ENCODE data around the gene MLX.
A peak's percentile ranks its signal among the peaks of the same experiment; 100 is the strongest.
"Not testable (repeated sequence)": the region's sequence is repeated elsewhere in the genome, so short reads cannot be mapped to it uniquely, and the experiment has no call there.

Gene MLX

GRCh38 chr17:42590886-42591285, 24.0 kb downstream of the MLX start:
- Histone ChIP-seq H3K27me3 (no peaks in the 10 kb centered on the region), H3K4me2 (no peak overlapping the region), H3K36me3 (peaks cover 67 to 92% (median 83%) of the 10 kb centered on the region in 11 experiments), H3K9ac (no peak overlapping the region), H3K4me3 (no peak overlapping the region), H3K4me1 (peaks cover 0 to 12% (median 0%) of the 10 kb centered on the region in 10 experiments; a peak in 6 of 20 replicates), H4K20me1 (peaks cover 0 to 79% (median 33%) of the 10 kb centered on the region in 11 experiments; a peak in 15 of 22 replicates), H3K9me3 (replicated peaks in 1 of 11) (no peaks in the 10 kb centered on the region), H3K27ac (no peak overlapping the region)
- no peak for TF ChIP-seq Cebpa-rat (IDR thresholded peaks at IDR 0.05)

GRCh38 chr17:42591411-42591810, 24.5 kb downstream of the MLX start:
- peaks cover 0 to 7% (median 0%) of the 10 kb centered on the region in 10 experiments; a peak in 3 of 20 replicates for H3K4me1 ChIP-seq
- peaks cover 0 to 80% (median 37%) of the 10 kb centered on the region in 11 experiments; a peak in 15 of 22 replicates for H4K20me1 ChIP-seq
- no peak overlapping the region for H3K4me3 ChIP-seq
- H3K9ac ChIP-seq: no peak overlapping the region
- H3K36me3 ChIP-seq: peaks cover 64 to 92% (median 83%) of the 10 kb centered on the region in 11 experiments
- H3K27ac ChIP-seq: no peak overlapping the region
- H3K4me2 ChIP-seq: no peak overlapping the region
- no peaks in the 10 kb centered on the region for H3K9me3 ChIP-seq (replicated peaks in 1 of 11)
- TF ChIP-seq Cebpa-rat (IDR thresholded peaks at IDR 0.05): no peak
- H3K27me3 ChIP-seq: no peaks in the 10 kb centered on the region

GRCh38 chr17:42596386-42596785, 29.5 kb downstream of the MLX start:
- Histone ChIP-seq H3K9me3 (replicated peaks in 1 of 11) (no peaks in the 10 kb centered on the region), H3K4me2 (no peak overlapping the region), H3K27me3 (no peaks in the 10 kb centered on the region), H3K4me3 (no peak overlapping the region), H3K9ac (no peak overlapping the region), H3K4me1 (peaks cover 5 to 22% (median 15%) of the 10 kb centered on the region in 10 experiments; a peak in 18 of 20 replicates), H4K20me1 (peaks cover 7 to 99% (median 48%) of the 10 kb centered on the region in 11 experiments; a peak in 17 of 22 replicates), H3K36me3 (peaks cover 19 to 75% (median 44%) of the 10 kb centered on the region in 11 experiments), H3K27ac (no peak overlapping the region)
- no peak for TF ChIP-seq Cebpa-rat (IDR thresholded peaks at IDR 0.05)

- no peak overlapping the region for H3K4me3 ChIP-seq
- H3K4me1 ChIP-seq: peaks cover 5 to 28% (median 20%) of the 10 kb centered on the region in 10 experiments; a peak in 18 of 20 replicates
- H3K9ac ChIP-seq: peak overlapping the region in 10 of 11 experiments; percentile 2 to 54 (median 28); a peak in 14 of 22 replicates
- H4K20me1 ChIP-seq: peaks cover 7 to 99% (median 48%) of the 10 kb centered on the region in 11 experiments; a peak in 17 of 22 replicates
- no peaks in the 10 kb centered on the region for H3K27me3 ChIP-seq
- peaks cover 10 to 78% (median 36%) of the 10 kb centered on the region in 11 experiments; a peak in 18 of 22 replicates for H3K36me3 ChIP-seq
- H3K9me3 ChIP-seq (replicated peaks in 1 of 11): no peaks in the 10 kb centered on the region
- H3K27ac ChIP-seq: peak overlapping the region in 7 of 11 experiments; percentile 21 to 50 (median 28); a peak in 8 of 22 replicates
- H3K4me2 ChIP-seq: peak overlapping the region in 10 of 11 experiments; percentile 2 to 84 (median 61); a peak in 18 of 22 replicates
- no peak for TF ChIP-seq Cebpa-rat (IDR thresholded peaks at IDR 0.05)
Observed at GRCh38 chr17:42598905-42599304, 32.0 kb downstream of the MLX start.

GRCh38 chr17:42603318-42603717, 36.4 kb downstream of the MLX start:
- Histone ChIP-seq H3K36me3 (peaks cover 4 to 51% (median 21%) of the 10 kb centered on the region in 11 experiments; a peak in 16 of 22 replicates), H3K27me3 (no peaks in the 10 kb centered on the region), H3K4me3 (no peak overlapping the region), H3K4me2 (peak overlapping the region in 3 of 11 experiments; percentile 2 to 31 (median 15); a peak in 3 of 22 replicates), H4K20me1 (peaks cover 43 to 100% (median 76%) of the 10 kb centered on the region in 11 experiments; a peak in 18 of 22 replicates), H3K9me3 (replicated peaks in 1 of 11) (no peaks in the 10 kb centered on the region), H3K9ac (0 out of 22 replicates have a peak overlapping the region, but pooled peaks of 1 of the 11 experiments have one; percentile 7), H3K27ac (no peak overlapping the region), H3K4me1 (peaks cover 40 to 57% (median 50%) of the 10 kb centered on the region in 10 experiments)
- TF ChIP-seq Cebpa-rat (IDR thresholded peaks at IDR 0.05): no peak

GRCh38 chr17:42607769-42608168, 40.9 kb downstream of the MLX start:
- H3K4me2 ChIP-seq: peak overlapping the region; percentile 78 to 94 (median 88)
- peak overlapping the region; percentile 84 to 95 (median 90); a peak in 21 of 22 replicates for H3K9ac ChIP-seq
- TF ChIP-seq Cebpa-rat (IDR thresholded peaks at IDR 0.05): no peak
- H3K27ac ChIP-seq: peak overlapping the region in 5 of 11 experiments; percentile 80 to 90 (median 87); a peak in 5 of 22 replicates
- no peaks in the 10 kb centered on the region for H3K9me3 ChIP-seq (replicated peaks in 1 of 11)
- H3K4me1 ChIP-seq: peaks cover 30 to 53% (median 47%) of the 10 kb centered on the region in 10 experiments
- H4K20me1 ChIP-seq: peaks cover 28 to 58% (median 49%) of the 10 kb centered on the region in 11 experiments; a peak in 18 of 22 replicates
- H3K4me3 ChIP-seq: peak overlapping the region; percentile 79 to 96 (median 86)
- H3K27me3 ChIP-seq: no peaks in the 10 kb centered on the region
- H3K36me3 ChIP-seq: peaks cover 9 to 36% (median 22%) of the 10 kb centered on the region in 11 experiments

GRCh38 chr17:42608305-42609181, 41.6 kb downstream of the MLX start:
- Histone ChIP-seq H3K4me3 (peak overlapping the region; percentile 79 to 96 (median 86)), H4K20me1 (peaks cover 27 to 50% (median 43%) of the 10 kb centered on the region in 11 experiments; a peak in 18 of 22 replicates), H3K9me3 (replicated peaks in 1 of 11) (no peaks in the 10 kb centered on the region), H3K36me3 (peaks cover 16 to 43% (median 28%) of the 10 kb centered on the region in 11 experiments), H3K4me2 (peak overlapping the region; percentile 78 to 94 (median 88)), H3K27me3 (no peaks in the 10 kb centered on the region), H3K4me1 (peaks cover 30 to 49% (median 41%) of the 10 kb centered on the region in 10 experiments), H3K27ac (peak overlapping the region; percentile 80 to 94 (median 87)), H3K9ac (peak overlapping the region; percentile 84 to 95 (median 90))
- TF ChIP-seq Cebpa-rat (IDR thresholded peaks at IDR 0.05): no peak

- Histone ChIP-seq H3K27me3 (no peaks in the 10 kb centered on the region), H3K9me3 (replicated peaks in 1 of 11) (no peaks in the 10 kb centered on the region)
- TF ChIP-seq Cebpa-rat (IDR thresholded peaks at IDR 0.05): no peak
Observed at GRCh38 chr17:42609182-42609813, 42.4 kb downstream of the MLX start, which contains the start of the genes RETREG3 and TUBG1. Gene RETREG3 (minus strand): TSS chr17:42609374. CDS start chr17:42609324, 50 bp downstream. Gene TUBG1 (plus strand): TSS chr17:42609683. CDS start chr17:42609738, 55 bp downstream.

GRCh38 chr17:42609814-42610801, 43.2 kb downstream of the MLX start:
- Histone ChIP-seq H4K20me1 (peaks cover 18 to 38% (median 32%) of the 10 kb centered on the region in 11 experiments; a peak in 16 of 22 replicates), H3K4me2 (peak overlapping the region; percentile 87 to 96 (median 92)), H3K4me3 (peak overlapping the region; percentile 79 to 96 (median 86)), H3K27ac (peak overlapping the region; percentile 13 to 90 (median 83); a peak in 20 of 22 replicates), H3K4me1 (peaks cover 30 to 44% (median 39%) of the 10 kb centered on the region in 10 experiments), H3K9ac (peak overlapping the region; percentile 78 to 94 (median 88)), H3K36me3 (peaks cover 31 to 45% (median 38%) of the 10 kb centered on the region in 11 experiments)
- not testable (repeated sequence) for H3K27me3 ChIP-seq; H3K9me3 ChIP-seq (replicated peaks in 1 of 11)

More at GRCh38 chr17:42609182-42609813, 42.4 kb downstream of the MLX start, which contains the start of the genes RETREG3 and TUBG1:
- Histone ChIP-seq H3K9ac (peak within 1 kb of the TSS; percentile 84 to 95 (median 90)), H3K4me3 (peak within 1 kb of the TSS; percentile 79 to 96 (median 86)), H3K36me3 (peaks cover 23 to 44% (median 33%) of the 10 kb centered on the region in 11 experiments), H3K27ac (peak within 1 kb of the TSS; percentile 80 to 94 (median 87)), H3K4me2 (peak within 1 kb of the TSS; percentile 87 to 96 (median 92)), H3K4me1 (peaks cover 30 to 45% (median 39%) of the 10 kb centered on the region in 10 experiments), H4K20me1 (peaks cover 25 to 44% (median 39%) of the 10 kb centered on the region in 11 experiments; a peak in 18 of 22 replicates)
